LNCAP (cell line): ENCODE measurements around the gene CCNQ.

Experiments used
- CTCF ChIP-seq: fragments of 450-650 bp; IDR thresholded peaks from 2 replicates; pipeline ENCODE4 v1.5.1; 2017; ENCODE audit warnings: mild to moderate bottlenecking

Gene CCNQ

GRCh38 chrX:153564047-153564606 lies 34.8 kb downstream of the CCNQ start:
- TF ChIP-seq CTCF, result no peak

- no peak for TF ChIP-seq CTCF
These were observed 36.4 kb downstream of the CCNQ start for GRCh38 chrX:153562546-153562945.

GRCh38 chrX:153561337-153561736 lies 37.6 kb downstream of the CCNQ start:
- TF ChIP-seq CTCF, result no peak

GRCh38 chrX:153560466-153560865 lies 38.5 kb downstream of the CCNQ start:
- no peak for TF ChIP-seq CTCF

GRCh38 chrX:153560000-153560399 lies 38.9 kb downstream of the CCNQ start:
- no peak for TF ChIP-seq CTCF

- no peak for TF ChIP-seq CTCF
These were observed 41.2 kb downstream of the CCNQ start for GRCh38 chrX:153557618-153558355.

- no peak for TF ChIP-seq CTCF
These were observed 42.2 kb downstream of the CCNQ start for GRCh38 chrX:153556767-153557166.
